ENCODE data around the gene DHDH. TPM values are rescaled to one million over a fixed set of nuclear protein-coding genes. Genes with fewer than 3 reads are reported as not detected.

Gene DHDH
- total RNA-seq, 1 donor from 2014 or later: 1.4 TPM

GRCh38 chr19:48958006-48958405 is 24.5 kb downstream of the DHDH start:
- Mint-ChIP-seq H3K9me3 (no peaks in the 10 kb centered on the region), H3K36me3 (peaks cover 17% of the 10 kb centered on the region), H3K4me3 (peak overlapping the region; percentile 49), H3K27me3 (no peaks in the 10 kb centered on the region), H3K27ac (no peak overlapping the region), H3K4me1 (ENCODE audit: unreplicated experiment) (peaks cover 28% of the 10 kb centered on the region)
- TF ChIP-seq CTCF (conservative IDR thresholded peaks at IDR 0.05): no peak
- no peak for DNase-seq (ENCODE audit: extremely low spot score, unreplicated experiment)

- DNase-seq (ENCODE audit: extremely low spot score, unreplicated experiment): no peak
- peaks cover 17% of the 10 kb centered on the region for H3K36me3 Mint-ChIP-seq
- TF ChIP-seq CTCF (conservative IDR thresholded peaks at IDR 0.05): no peak
- H3K4me3 Mint-ChIP-seq: no peak overlapping the region
- H3K4me1 Mint-ChIP-seq (ENCODE audit: unreplicated experiment): peaks cover 38% of the 10 kb centered on the region
- no peaks in the 10 kb centered on the region for H3K9me3 Mint-ChIP-seq
- H3K27ac Mint-ChIP-seq: no peak overlapping the region
- H3K27me3 Mint-ChIP-seq: no peaks in the 10 kb centered on the region
These were observed 26.1 kb downstream of the DHDH start for GRCh38 chr19:48959341-48960239.

- peaks cover 3% of the 10 kb centered on the region for H3K27me3 Mint-ChIP-seq
- peaks cover 22% of the 10 kb centered on the region for H3K36me3 Mint-ChIP-seq
- no peak for DNase-seq (ENCODE audit: extremely low spot score, unreplicated experiment)
- peaks cover 34% of the 10 kb centered on the region for H3K4me1 Mint-ChIP-seq (ENCODE audit: unreplicated experiment)
- peak overlapping the region; percentile 64 for H3K27ac Mint-ChIP-seq
- peak overlapping the region; percentile 36 for H3K4me3 Mint-ChIP-seq
- H3K9me3 Mint-ChIP-seq: no peaks in the 10 kb centered on the region
- TF ChIP-seq CTCF (conservative IDR thresholded peaks at IDR 0.05): no peak
These were observed 27.7 kb downstream of the DHDH start for GRCh38 chr19:48961051-48961649.

DNA sequence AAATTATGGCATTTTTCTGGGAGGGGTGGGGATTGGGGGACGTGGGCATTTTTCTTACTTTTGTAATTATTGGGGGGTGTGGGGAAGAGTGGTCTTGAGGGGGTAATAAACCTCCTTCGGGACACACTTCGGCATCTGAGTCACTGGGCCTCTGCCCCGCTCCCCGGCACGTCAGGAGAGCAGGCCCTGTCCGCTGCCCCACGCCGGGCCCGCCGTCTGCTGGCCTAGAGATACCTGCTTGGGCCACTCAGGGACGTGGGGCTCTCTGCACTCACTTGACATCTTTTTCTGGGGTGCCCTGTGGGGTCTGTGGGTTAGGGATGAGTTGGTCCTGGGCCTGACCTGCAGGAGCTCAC is 28.2 kb downstream of the DHDH start:
- peak overlapping the region; percentile 69 for H3K4me3 Mint-ChIP-seq
- H3K27me3 Mint-ChIP-seq: peaks cover 3% of the 10 kb centered on the region
- peak overlapping the region; percentile 83 for H3K27ac Mint-ChIP-seq
- peaks cover 31% of the 10 kb centered on the region for H3K4me1 Mint-ChIP-seq (ENCODE audit: unreplicated experiment)
- TF ChIP-seq CTCF (conservative IDR thresholded peaks at IDR 0.05): no peak
- H3K36me3 Mint-ChIP-seq: peaks cover 27% of the 10 kb centered on the region
- H3K9me3 Mint-ChIP-seq: no peaks in the 10 kb centered on the region
- no peak for DNase-seq (ENCODE audit: extremely low spot score, unreplicated experiment)

GRCh38 chr19:48962029-48962848 is 28.7 kb downstream of the DHDH start:
- no peak for TF ChIP-seq CTCF (conservative IDR thresholded peaks at IDR 0.05)
- Mint-ChIP-seq H3K9me3 (no peaks in the 10 kb centered on the region), H3K27ac (peak overlapping the region; percentile 83), H3K36me3 (peaks cover 25% of the 10 kb centered on the region), H3K4me1 (ENCODE audit: unreplicated experiment) (peaks cover 31% of the 10 kb centered on the region), H3K27me3 (peaks cover 3% of the 10 kb centered on the region), H3K4me3 (peak overlapping the region; percentile 69)
- no peak for DNase-seq (ENCODE audit: extremely low spot score, unreplicated experiment)
